IMR-90 (cell line): ENCODE data around the gene ANKRD13B. TPM values are rescaled to one million over a fixed set of nuclear protein-coding genes. Genes with fewer than 3 reads are reported as not detected.

Source experiments
- ATAC-seq: fragments of 200-7000 bp; cut with Tn5 transposase; 2 replicates; pipeline ENCODE4 v1.9.1; 2020; ENCODE audit warnings: low read depth, mild to moderate bottlenecking, moderate library complexity
- BruUV-seq: library from RNA; stranded (reverse); fragments of 400-500 nt; replicated peaks from 2 replicates; lab custom pipeline; 2021; lab: Mats Ljungman, UMichigan
- CTCF ChIA-PET: fragments of 300-600 bp; formaldehyde crosslinking; extraction: SDS; loops from one replicate; lab custom pipeline; 2021; ENCODE audit warnings: antibody characterized with exemption; lab: Yijun Ruan, JAX
- POLR2A ChIA-PET: fragments of 300-600 bp; sonication (Branson Sonifier 250); formaldehyde crosslinking; loops from one replicate; lab custom pipeline; 2022; ENCODE audit warnings: antibody characterized with exemption; ENCODE audit not compliant: unreplicated experiment; lab: Charles Lee
- DNase-seq: peaks from one replicate; pipeline ENCODE4 v3.0.0; 2013
- H2AFZ ChIP-seq: replicated peaks from 2 replicates; pipeline ENCODE3; 2013; ENCODE audit warnings: low read length, mild to moderate bottlenecking; ENCODE audit not compliant: poor library complexity
- H2AK5ac ChIP-seq: 2 replicates; pipeline ENCODE4 v1.6.1; 2013; ENCODE audit warnings: low read depth, low read length, inconsistent platforms
- H2AK9ac ChIP-seq: replicated peaks from 2 replicates; pipeline ENCODE3; 2013; ENCODE audit warnings: mild to moderate bottlenecking, low read depth, low read length, moderate library complexity; ENCODE audit not compliant: poor library complexity
- H2BK120ac ChIP-seq: 2 replicates; pipeline ENCODE4 v1.6.1; 2013; ENCODE audit warnings: low read depth, low read length, inconsistent platforms
- H2BK15ac ChIP-seq: 3 replicates; pipeline ENCODE4 v1.6.1; 2013; ENCODE audit warnings: low read depth, low read length, inconsistent platforms
- H2BK20ac ChIP-seq: 2 replicates; pipeline ENCODE4 v1.6.1; 2013; ENCODE audit warnings: low read depth, mild to moderate bottlenecking, inconsistent platforms, low read length, moderate library complexity
- H2BK5ac ChIP-seq: 2 replicates; pipeline ENCODE4 v1.6.1; 2013; ENCODE audit warnings: mild to moderate bottlenecking, low read depth, low read length, inconsistent platforms; ENCODE audit not compliant: poor library complexity, severe bottlenecking
- H3K14ac ChIP-seq: replicated peaks from 2 replicates; pipeline ENCODE4 v1.6.1; 2013; ENCODE audit warnings: low read depth, low read length, inconsistent platforms
- H3K18ac ChIP-seq: 2 replicates; pipeline ENCODE4 v1.6.1; 2013; ENCODE audit warnings: low read depth, low read length, control low read depth
- H3K23ac ChIP-seq: 2 replicates; pipeline ENCODE4 v1.6.1; 2013; ENCODE audit warnings: low read depth, low read length, inconsistent platforms
- H3K27ac ChIP-seq: 2 replicates; pipeline ENCODE4 v1.5.1; 2013; ENCODE audit warnings: mild to moderate bottlenecking, control low read depth, low read length; ENCODE audit not compliant: insufficient read depth
- H3K27me3 ChIP-seq: 2 replicates; pipeline ENCODE4 v1.6.1; 2013; ENCODE audit warnings: low read length; ENCODE audit not compliant: control insufficient read depth, insufficient read depth
- H3K36me3 ChIP-seq: 2 replicates; pipeline ENCODE4 v1.6.1; 2013; ENCODE audit warnings: low read length, mixed read lengths; ENCODE audit not compliant: control insufficient read depth, insufficient read depth
- H3K4ac ChIP-seq: 2 replicates; pipeline ENCODE4 v1.6.1; 2013; ENCODE audit warnings: low read depth, low read length, inconsistent platforms
- H3K4me1 ChIP-seq: 2 replicates; pipeline ENCODE4 v1.6.1; 2013; ENCODE audit warnings: low read length, mixed read lengths; ENCODE audit not compliant: control insufficient read depth, insufficient read depth
- H3K4me2 ChIP-seq: 2 replicates; pipeline ENCODE4 v1.6.1; 2013; ENCODE audit warnings: low read depth, mild to moderate bottlenecking, control low read depth, low read length, moderate library complexity
- H3K4me3 ChIP-seq: 2 replicates; pipeline ENCODE4 v1.5.1; 2013; ENCODE audit warnings: low read depth, mild to moderate bottlenecking, control low read depth, low read length, moderate library complexity; ENCODE audit not compliant: insufficient read depth
- H3K56ac ChIP-seq: 2 replicates; pipeline ENCODE4 v1.6.1; 2013; ENCODE audit warnings: low read length, inconsistent platforms; ENCODE audit not compliant: insufficient read depth; ENCODE audit errors: extremely low read depth
- H3K79me1 ChIP-seq, 2 experiments: 2 replicates each; pipeline ENCODE4 v1.6.1; 2013; ENCODE audit warnings: low read length in 2 of 2, inconsistent platforms in 1 of 2, low read depth in 1 of 2
- H3K9ac ChIP-seq: 2 replicates; pipeline ENCODE4 v1.6.1; 2013; ENCODE audit warnings: low read depth, low read length, control low read depth
- H3K9me1 ChIP-seq: 2 replicates; pipeline ENCODE4 v1.6.1; 2013; ENCODE audit warnings: low read length, inconsistent platforms; ENCODE audit not compliant: insufficient read depth
- H3K9me3 ChIP-seq: 2 replicates; pipeline ENCODE4 v1.6.1; 2013; ENCODE audit warnings: low read length; ENCODE audit not compliant: control insufficient read depth, insufficient read depth
- H4K20me1 ChIP-seq: 2 replicates; pipeline ENCODE4 v1.6.1; 2013; ENCODE audit warnings: low read length, inconsistent platforms; ENCODE audit not compliant: insufficient read depth
- H4K5ac ChIP-seq: 2 replicates; pipeline ENCODE4 v1.6.1; 2013; ENCODE audit warnings: mild to moderate bottlenecking, low read depth, low read length, control low read depth
- H4K8ac ChIP-seq, 2 experiments: 2 replicates each; pipeline ENCODE4 v1.6.1; 2013; ENCODE audit warnings: low read depth in 2 of 2, low read length in 2 of 2, control low read depth in 1 of 2, inconsistent platforms in 1 of 2
- H4K91ac ChIP-seq: 2 replicates; pipeline ENCODE4 v1.6.1; 2013; ENCODE audit warnings: low read depth, low read length, inconsistent platforms; ENCODE audit not compliant: insufficient read depth
- MAFK ChIP-seq: IDR thresholded peaks from 2 replicates; pipeline ENCODE4 v1.6.1; 2012; ENCODE audit warnings: low read depth, low read length, improper control_type of control experiment
- MAZ ChIP-seq: IDR thresholded peaks from 2 replicates; pipeline ENCODE4 v1.6.1; 2012; ENCODE audit warnings: low read depth, mild to moderate bottlenecking, low read length, improper control_type of control experiment, moderate library complexity, borderline replicate concordance
- NFE2L2 ChIP-seq: fragments of 150-350 bp; IDR thresholded peaks from 2 replicates; pipeline ENCODE4 v1.6.1; 2016; ENCODE audit warnings: low read depth, mild to moderate bottlenecking, low read length
- RAD21 ChIP-seq: IDR thresholded peaks from 2 replicates; pipeline ENCODE4 v1.6.1; 2012; ENCODE audit warnings: low read length, improper control_type of control experiment
- RCOR1 ChIP-seq: IDR thresholded peaks from 2 replicates; pipeline ENCODE4 v1.6.1; 2012; ENCODE audit warnings: mild to moderate bottlenecking, low read length, improper control_type of control experiment; ENCODE audit not compliant: insufficient replicate concordance
- SMC3 ChIP-seq: fragments of 150-350 bp; IDR thresholded peaks from 2 replicates; pipeline ENCODE4 v1.6.1; 2016; ENCODE audit warnings: low read depth, mild to moderate bottlenecking, antibody characterized with exemption, low read length, moderate library complexity
- WGBS, 2 experiments: methylation state at CpG; one replicate each; pipeline versions ENCODE4 v1.1.5 to v1.1.7; 2013; ENCODE audit warnings: missing lambda C conversion rate in 2 of 2; ENCODE audit not compliant: insufficient read length in 1 of 2; ENCODE audit errors: extremely low coverage in 2 of 2; 5-methylcytosine and 5-hydroxymethylcytosine counted together
- dilution Hi-C: fragments of 300-500 bp; cut with HindIII; formaldehyde crosslinking; loops from one replicate; pipeline ENCODE4 v1.14.3; 2018; ENCODE audit warnings: low sequenced_read_pairs; ENCODE audit not compliant: unreplicated experiment
- in situ Hi-C: fragments of 300-500 bp; cut with MboI; formaldehyde crosslinking; loops from 3 replicates; pipeline ENCODE4 v1.14.3; 2019; ENCODE audit warnings: low sequenced_read_pairs, inconsistent platforms, mixed read lengths
- intact Hi-C: fragments of 100-400 bp; cut with micrococcal nuclease; formaldehyde crosslinking; loops from 2 replicates; pipeline ENCODE4 v1.10.0; 2022
- polyA plus RNA-seq, 3 experiments: library from polyadenylated mRNA; depleted of rRNA; stranded (reverse); fragments of >200 nt; gene quantifications; 2 replicates each; pipeline ENCODE4 v1.2.3, GENCODE V29; 2012; ENCODE audit warnings: low replicate concordance in 1 of 3
- total RNA-seq: library from RNA; depleted of rRNA; stranded (reverse); fragments of >200 nt; gene quantifications from 2 replicates; pipeline ENCODE4 v1.2.3, GENCODE V29; 2012
- TF ChIP-seq, protein P1 (sequence below): fragments of 150-350 bp; IDR thresholded peaks from 2 replicates; pipeline ENCODE4 v1.6.1; 2016; ENCODE audit warnings: low read depth, mild to moderate bottlenecking, low read length, moderate library complexity, borderline replicate concordance

Gene ANKRD13B
- total and polyA plus RNA-seq, 2 of the 4 experiments (the other 2 are of a cell fraction), result 0.90 to 4.0 TPM

DNA sequence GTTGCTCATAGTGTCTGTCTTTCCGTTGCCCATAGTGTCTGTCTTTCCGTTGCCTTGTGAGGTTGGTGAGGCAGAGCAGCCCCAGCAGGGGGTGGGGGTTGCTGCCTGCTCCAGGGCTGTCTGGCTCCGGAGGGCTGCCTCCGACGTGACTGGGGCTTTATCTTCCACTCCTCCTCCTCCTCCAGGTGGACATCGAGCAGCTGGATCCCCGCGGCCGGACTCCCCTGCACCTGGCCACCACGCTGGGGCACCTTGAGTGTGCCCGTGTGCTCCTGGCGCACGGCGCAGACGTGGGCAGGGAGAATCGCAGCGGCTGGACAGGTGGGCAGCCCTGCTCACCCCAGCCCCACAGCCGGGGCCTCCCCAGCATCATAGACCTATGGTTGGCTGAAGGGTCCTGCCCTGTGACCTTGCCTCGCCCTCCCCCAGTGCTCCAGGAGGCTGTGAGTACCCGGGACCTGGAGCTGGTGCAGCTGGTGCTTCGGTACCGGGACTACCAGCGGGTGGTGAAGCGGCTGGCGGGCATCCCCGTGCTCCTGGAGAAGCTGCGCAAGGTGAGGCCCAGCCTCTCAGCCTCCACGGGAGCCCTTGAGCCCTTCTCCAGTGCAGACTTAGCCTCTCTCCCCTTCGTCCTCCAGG lies 14.7 kb downstream of the ANKRD13B start:
- Histone ChIP-seq H3K79me1 (0 out of 4 replicates have a peak, but pooled peaks cover 0 to 2% of the 10 kb centered on the region in 2 experiments), H3K4ac (no peak overlapping the region), H2BK120ac (no peak overlapping the region), H3K4me2 (no peak overlapping the region), H4K20me1 (no peaks in the 10 kb centered on the region), H3K4me3 (no peak overlapping the region), H3K27me3 (no peaks in the 10 kb centered on the region), H2BK5ac (no peak overlapping the region), H3K14ac (no peak overlapping the region), H4K5ac (no peak overlapping the region), H3K9ac (no peak overlapping the region), H2BK15ac (no peak overlapping the region), H2AK5ac (no peak overlapping the region), H2AFZ (no peak overlapping the region), H3K23ac (no peak overlapping the region), H3K18ac (no peak overlapping the region), H2BK20ac (no peak overlapping the region), H3K27ac (no peak overlapping the region), H3K4me1 (no peaks in the 10 kb centered on the region), H3K9me3 (no peaks in the 10 kb centered on the region), H3K56ac (no peak overlapping the region), H4K8ac (no peak overlapping the region), H3K9me1 (0 out of 2 replicates have a peak, but pooled peaks cover 4% of the 10 kb centered on the region), H4K91ac (no peak overlapping the region), H2AK9ac (no peak overlapping the region), H3K36me3 (no peaks in the 10 kb centered on the region; the same call in 1 of the 2 replicates)
- no peak for DNase-seq
- ATAC-seq, result no peak; the same call in 1 of the 2 replicates
- in situ Hi-C loops (no loop called here), dilution Hi-C loops (no loop called here), intact Hi-C loops (no loop called here)
- BruUV-seq, result no TSS peak
- WGBS, 2 experiments, result 96% methylated on average over 5 of the region's 29 CpGs; no CpG with 5 or more reads in 1 of the 2 experiments
- ChIA-PET POLR2A (no interaction called here), CTCF (no interaction called here)
- TF ChIP-seq SMC3 (no peak), RAD21 (no peak), RCOR1 (no peak), MAFK (no peak), MAZ (no peak), NFE2L2 (no peak)
- TF ChIP-seq, protein P1, sequence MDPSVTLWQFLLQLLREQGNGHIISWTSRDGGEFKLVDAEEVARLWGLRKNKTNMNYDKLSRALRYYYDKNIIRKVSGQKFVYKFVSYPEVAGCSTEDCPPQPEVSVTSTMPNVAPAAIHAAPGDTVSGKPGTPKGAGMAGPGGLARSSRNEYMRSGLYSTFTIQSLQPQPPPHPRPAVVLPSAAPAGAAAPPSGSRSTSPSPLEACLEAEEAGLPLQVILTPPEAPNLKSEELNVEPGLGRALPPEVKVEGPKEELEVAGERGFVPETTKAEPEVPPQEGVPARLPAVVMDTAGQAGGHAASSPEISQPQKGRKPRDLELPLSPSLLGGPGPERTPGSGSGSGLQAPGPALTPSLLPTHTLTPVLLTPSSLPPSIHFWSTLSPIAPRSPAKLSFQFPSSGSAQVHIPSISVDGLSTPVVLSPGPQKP, result no peak
